Measurements from ENCODE around the gene PPL. TPM values are rescaled to one million over a fixed set of nuclear protein-coding genes. Genes with fewer than 3 reads are reported as not detected.

The PPL gene
- total and polyA plus RNA-seq, 2 of the 13 experiments (the other 11 are each of a cell fraction or from before 2014, with no cell fraction given): 5.7 to 6.6 TPM

DNA sequence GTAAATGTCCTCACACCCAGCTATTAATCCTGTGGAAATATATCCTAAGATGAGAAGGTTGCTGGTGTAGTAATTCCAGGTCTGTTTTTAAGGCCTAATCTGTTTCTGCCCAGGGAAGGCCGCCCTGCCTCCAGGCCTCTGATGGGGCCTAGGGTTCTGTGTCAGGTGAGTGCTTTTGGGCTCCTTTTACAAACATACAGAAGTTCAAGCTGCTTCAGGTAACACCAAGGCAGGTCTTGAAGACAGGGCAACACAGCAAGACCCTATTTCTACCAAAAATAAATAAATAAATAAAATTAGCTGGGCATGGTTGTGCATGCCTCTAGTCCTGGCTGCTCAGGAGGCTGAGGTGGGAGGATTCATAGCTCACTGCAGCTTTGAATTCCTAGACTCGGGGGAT, 9.3 kb downstream of the PPL start:
- no peaks in the 10 kb centered on the region for H3K27me3 ChIP-seq (ENCODE audit: control insufficient read depth in 1 of 2, insufficient read depth in 2 of 2, low read length in 2 of 2)
- no peak overlapping the region for H3K9ac ChIP-seq (ENCODE audit: insufficient read depth, low read depth, low read length)
- 56% methylated on average over 2 of the region's 2 CpGs for WGBS (ENCODE audit: low lambda C conversion rate)
- CTCF ChIA-PET (ENCODE audit: low intra/inter-chr PET ratio, low total read pairs): no interaction called here
- peaks cover 19% of the 10 kb centered on the region for H3K4me1 ChIP-seq (ENCODE audit: insufficient read depth, low read length)
- FAIRE-seq: no peak
- TF ChIP-seq ZNF121 (CRISPR knock-in tag; IDR thresholded peaks at IDR 0.05): peak; percentile 71
- no peak for TF ChIP-seq SRF (IDR thresholded peaks at IDR 0.05; ENCODE audit: low read depth, low read length)
- no peaks in the 10 kb centered on the region for H4K20me1 ChIP-seq (ENCODE audit: insufficient read depth, low read length)
- no peak overlapping the region for H3K4me3 ChIP-seq (replicated peaks in 1 of 3; ENCODE audit: insufficient read depth in 1 of 3, low read depth in 2 of 3, low read length in 3 of 3)
- in situ Hi-C loops (cut with HindIII; ENCODE audit: extremely low pct_ligation_motif_present, low pct_unique_long_range_greater_than_20kb): no loop called here
- ATAC-seq: no peak
- peaks cover 0 to 1% of the 10 kb centered on the region in 2 experiments; a peak in 2 of 5 replicates for H3K36me3 ChIP-seq (replicated peaks in 1 of 2; ENCODE audit: control insufficient read depth in 1 of 2, insufficient read depth in 2 of 2, low read length in 2 of 2)
- DNase-seq (ENCODE audit: low spot score): no peak
- H3K9me3 ChIP-seq (ENCODE audit: low read length): peaks cover 6% of the 10 kb centered on the region; the same call in 1 of the 2 replicates
- no peak overlapping the region for H3K4me2 ChIP-seq (ENCODE audit: low read depth, low read length)
- no TSS peak for BruUV-seq (replicated peaks)
- intact Hi-C loops (cut with micrococcal nuclease; ENCODE audit: unreplicated experiment): no loop called here
- POLR2A ChIA-PET: no interaction called here
- H2AFZ ChIP-seq (ENCODE audit: low read length): no peak overlapping the region
- H3K27ac ChIP-seq (ENCODE audit: extremely low read length, insufficient read depth, low read length): no peak overlapping the region
- no peaks in the 10 kb centered on the region for H3K79me2 ChIP-seq (ENCODE audit: insufficient read depth, low read length)

GRCh38 chr16:4926928-4927327, 10.0 kb downstream of the PPL start:
- peaks cover 6% of the 10 kb centered on the region; the same call in 1 of the 2 replicates for H3K9me3 ChIP-seq (ENCODE audit: low read length)
- no peak overlapping the region for H2AFZ ChIP-seq (ENCODE audit: low read length)
- ChIA-PET CTCF (ENCODE audit: low intra/inter-chr PET ratio, low total read pairs) (no interaction called here), POLR2A (no interaction called here)
- ATAC-seq: no peak
- no peaks in the 10 kb centered on the region for H3K27me3 ChIP-seq (ENCODE audit: control insufficient read depth in 1 of 2, insufficient read depth in 2 of 2, low read length in 2 of 2)
- TF ChIP-seq ZNF354B (CRISPR knock-in tag; IDR thresholded peaks at IDR 0.05) (peak; percentile 51; the same call in 1 of the 2 replicates), SSRP1 (CRISPR knock-in tag; IDR thresholded peaks at IDR 0.05) (no peak)
- 95% methylated on average over 2 of the region's 2 CpGs for WGBS (ENCODE audit: low lambda C conversion rate)
- BruUV-seq (replicated peaks): no TSS peak
- H3K4me2 ChIP-seq (ENCODE audit: low read depth, low read length): no peak overlapping the region
- H3K27ac ChIP-seq (ENCODE audit: extremely low read length, insufficient read depth, low read length): no peak overlapping the region
- no peak for DNase-seq (ENCODE audit: low spot score)
- H3K36me3 ChIP-seq (replicated peaks in 1 of 2; ENCODE audit: control insufficient read depth in 1 of 2, insufficient read depth in 2 of 2, low read length in 2 of 2): peaks cover 0 to 1% of the 10 kb centered on the region in 2 experiments; a peak in 2 of 5 replicates
- no peaks in the 10 kb centered on the region for H4K20me1 ChIP-seq (ENCODE audit: insufficient read depth, low read length)
- no peaks in the 10 kb centered on the region for H3K79me2 ChIP-seq (ENCODE audit: insufficient read depth, low read length)
- no peak for FAIRE-seq
- H3K9ac ChIP-seq (ENCODE audit: insufficient read depth, low read depth, low read length): no peak overlapping the region
- in situ Hi-C loops (cut with HindIII; ENCODE audit: extremely low pct_ligation_motif_present, low pct_unique_long_range_greater_than_20kb) (no loop called here), intact Hi-C loops (cut with micrococcal nuclease; ENCODE audit: unreplicated experiment) (no loop called here)
- no peak overlapping the region for H3K4me3 ChIP-seq (replicated peaks in 1 of 3; ENCODE audit: insufficient read depth in 1 of 3, low read depth in 2 of 3, low read length in 3 of 3)
- H3K4me1 ChIP-seq (ENCODE audit: insufficient read depth, low read length): peaks cover 19% of the 10 kb centered on the region

Data from HepG2 (cell line).